DMS153 (cell line): ENCODE measurements around the gene NIF3L1.
"Not testable (repeated sequence)": the region's sequence is repeated elsewhere in the genome, so short reads cannot be mapped to it uniquely, and the experiment has no call there.

ENCODE experiments used
- DNase-seq: peaks from one replicate; lab custom pipeline; 2025; lab: John Stamatoyannopoulos, UW

The NIF3L1 gene

GRCh38 chr2:200871151-200871550 is 18.0 kb upstream of the NIF3L1 start:
- no peak for DNase-seq

GRCh38 chr2:200873560-200873959 is 15.6 kb upstream of the NIF3L1 start:
- DNase-seq = no peak

- DNase-seq = no peak
These were observed 11.7 kb upstream of the NIF3L1 start for GRCh38 chr2:200877443-200877842.

GRCh38 chr2:200878289-200878880 is 10.8 kb upstream of the NIF3L1 start:
- DNase-seq = no peak

- DNase-seq = not testable (repeated sequence)
These were observed 7.4 kb upstream of the NIF3L1 start for GRCh38 chr2:200881715-200882249.

GRCh38 chr2:200899482-200899881 is 10.3 kb downstream of the NIF3L1 start:
- no peak for DNase-seq

- DNase-seq = peak; percentile 75
These were observed 12.4 kb downstream of the NIF3L1 start for GRCh38 chr2:200901459-200902072.

- DNase-seq = peak; percentile 21
These were observed 16.6 kb downstream of the NIF3L1 start for GRCh38 chr2:200905618-200906296.

GRCh38 chr2:200909958-200910357 is 20.8 kb downstream of the NIF3L1 start:
- DNase-seq = no peak

GRCh38 chr2:200913654-200914053 is 24.5 kb downstream of the NIF3L1 start:
- DNase-seq = no peak

- DNase-seq = no peak
These were observed 33.3 kb downstream of the NIF3L1 start for GRCh38 chr2:200922439-200922838.

- no peak for DNase-seq
These were observed 40.4 kb downstream of the NIF3L1 start for GRCh38 chr2:200929334-200930249.

GRCh38 chr2:200930947-200931626 is 41.9 kb downstream of the NIF3L1 start:
- DNase-seq = no peak

GRCh38 chr2:200939832-200940231 is 50.7 kb downstream of the NIF3L1 start:
- no peak for DNase-seq

GRCh38 chr2:200943527-200944105 is 54.4 kb downstream of the NIF3L1 start:
- no peak for DNase-seq

GRCh38 chr2:200944467-200945394 is 55.6 kb downstream of the NIF3L1 start:
- no peak for DNase-seq

- no peak for DNase-seq
These were observed 56.2 kb downstream of the NIF3L1 start for GRCh38 chr2:200945395-200945729.

GRCh38 chr2:200950378-200950777 is 61.2 kb downstream of the NIF3L1 start:
- no peak for DNase-seq
